ENCODE results near the gene CYREN.
A peak's percentile ranks its signal among the peaks of the same experiment; 100 is the strongest.
"Not testable (repeated sequence)": the region's sequence is repeated elsewhere in the genome, so short reads cannot be mapped to it uniquely, and the experiment has no call there.

CYREN gene

GRCh38 chr7:135170274-135170997 lies at the start of gene CYREN:
CYREN (minus strand) TSS chr7:135170707; CDS start chr7:135168922, 1,785 bp downstream.
- peak; percentile 14 for DNase-seq

- DNase-seq = no peak
Measured at GRCh38 chr7:135217645-135218509, 47.4 kb upstream of the CYREN start.

- no peak for DNase-seq
Measured at GRCh38 chr7:135215698-135216097, 45.2 kb upstream of the CYREN start.

- no peak for DNase-seq
Measured at GRCh38 chr7:135215180-135215579, 44.7 kb upstream of the CYREN start.

GRCh38 chr7:135213831-135214230 lies 43.3 kb upstream of the CYREN start:
- no peak for DNase-seq

- not testable (repeated sequence) for DNase-seq
Measured at GRCh38 chr7:135211946-135212685, 41.6 kb upstream of the CYREN start.

- DNase-seq = peak; percentile 34
Measured at GRCh38 chr7:135211179-135211945, 40.9 kb upstream of the CYREN start, which contains the start of gene WDR91. WDR91 (minus strand) TSS chr7:135211526; CDS start chr7:135211502, 24 bp downstream.

- DNase-seq = no peak
Measured at GRCh38 chr7:135210888-135211178, 40.3 kb upstream of the CYREN start.

GRCh38 chr7:135209225-135209834 lies 38.8 kb upstream of the CYREN start:
- DNase-seq = no peak

GRCh38 chr7:135208102-135208793 lies 37.7 kb upstream of the CYREN start:
- no peak for DNase-seq

- DNase-seq = no peak
Measured at GRCh38 chr7:135207406-135208101, 37.0 kb upstream of the CYREN start.

- DNase-seq = no peak
Measured at GRCh38 chr7:135206941-135207391, 36.5 kb upstream of the CYREN start.

- no peak for DNase-seq
Measured at GRCh38 chr7:135205850-135206249, 35.3 kb upstream of the CYREN start.

GRCh38 chr7:135204876-135205275 lies 34.4 kb upstream of the CYREN start:
- DNase-seq = no peak

GRCh38 chr7:135204341-135204749 lies 33.8 kb upstream of the CYREN start:
- DNase-seq = no peak

- no peak for DNase-seq
Measured at GRCh38 chr7:135201350-135201749, 30.8 kb upstream of the CYREN start.

GRCh38 chr7:135200821-135201331 lies 30.4 kb upstream of the CYREN start:
- no peak for DNase-seq

GRCh38 chr7:135199439-135199838 lies 28.9 kb upstream of the CYREN start:
- no peak for DNase-seq

GRCh38 chr7:135197906-135198655 lies 27.6 kb upstream of the CYREN start:
- no peak for DNase-seq

- DNase-seq = no peak
Measured at GRCh38 chr7:135197343-135197742, 26.8 kb upstream of the CYREN start.
